HG02970 (cell line): Measurements from ENCODE around the gene FOXO6.

Source experiments
- ATAC-seq: cut with Tn5 transposase; IDR thresholded peaks from one replicate; pipeline ENCODE4 v1.9.1; 2021; ENCODE audit warnings: mild to moderate bottlenecking, moderate library complexity, moderate number of reproducible peaks; ENCODE audit not compliant: unreplicated experiment, low FRiP score

The FOXO6 gene

GRCh38 chr1:41397020-41397419 is 35.8 kb downstream of the FOXO6 start:
- no peak for ATAC-seq

GRCh38 chr1:41397753-41398330 is 36.6 kb downstream of the FOXO6 start:
- ATAC-seq = no peak

DNA sequence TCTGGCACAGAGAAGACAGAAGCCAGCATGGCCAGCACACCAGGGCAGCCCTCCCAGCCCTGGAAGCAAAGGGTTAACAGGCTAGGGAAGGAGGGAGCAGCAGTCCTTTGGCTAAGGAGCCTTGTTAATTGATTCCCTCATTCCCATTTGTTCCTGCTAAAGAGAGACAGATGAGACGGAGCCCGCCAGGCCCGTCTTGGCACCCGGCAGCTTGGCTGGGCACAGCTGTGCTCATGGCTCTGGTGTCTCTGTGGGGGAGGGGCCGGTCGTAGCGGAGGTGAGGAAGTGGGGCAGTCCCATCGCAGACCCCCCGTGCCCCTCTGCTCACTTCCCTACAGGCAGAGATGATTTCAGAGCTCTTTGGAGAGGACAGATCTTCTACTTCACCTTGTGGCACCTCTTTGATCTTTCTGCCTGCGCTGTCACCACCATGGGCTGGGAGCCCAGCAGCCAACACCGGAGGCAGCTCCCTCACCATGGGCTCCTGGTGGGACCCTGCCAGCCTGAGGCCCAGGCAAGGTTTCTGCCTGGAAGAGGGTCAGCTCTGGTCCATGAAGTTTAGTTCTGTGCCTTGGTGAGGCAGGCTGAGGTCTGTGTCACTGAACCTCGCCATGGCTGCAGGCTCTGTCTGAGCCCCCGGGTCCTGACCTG is 38.0 kb downstream of the FOXO6 start:
- ATAC-seq = no peak

DNA sequence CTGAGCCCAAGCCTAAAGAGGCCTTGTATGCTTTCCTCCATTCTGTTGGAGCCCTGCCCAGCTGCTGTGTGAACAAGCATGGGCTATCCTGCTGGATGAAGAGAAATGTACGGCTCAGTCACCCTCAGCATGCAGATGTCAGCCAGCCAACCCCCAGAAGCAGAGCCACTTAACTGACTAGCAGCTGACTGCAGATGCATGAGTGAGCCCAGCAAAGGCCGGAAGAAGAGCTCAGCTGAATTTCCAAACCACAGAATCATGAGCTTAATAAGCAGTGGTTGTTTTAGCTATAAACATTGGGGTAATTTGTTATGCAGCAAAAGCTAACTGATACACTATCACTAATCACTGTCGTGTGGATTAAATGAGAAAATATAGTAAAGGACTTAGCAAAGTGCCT is 39.0 kb downstream of the FOXO6 start:
- no peak for ATAC-seq

DNA sequence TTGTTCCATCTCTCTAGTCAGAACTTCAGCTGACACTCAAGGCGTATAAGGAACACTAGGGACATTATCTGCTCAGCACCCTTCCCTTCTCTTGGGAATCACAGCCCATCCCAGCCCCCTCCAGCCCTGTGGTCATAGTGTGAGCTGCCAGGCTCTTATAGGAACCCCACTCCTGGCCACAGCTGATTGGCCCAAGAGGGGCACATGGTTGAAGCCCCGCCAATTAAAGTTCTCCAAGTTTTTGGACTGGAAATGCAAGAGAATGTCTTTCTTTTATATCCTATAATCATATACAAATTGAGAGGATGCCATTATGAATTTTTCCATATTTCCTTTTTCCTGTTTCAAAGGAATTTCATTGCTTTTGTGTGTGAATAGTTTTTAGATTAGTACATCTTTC is 40.7 kb downstream of the FOXO6 start:
- no peak for ATAC-seq

DNA sequence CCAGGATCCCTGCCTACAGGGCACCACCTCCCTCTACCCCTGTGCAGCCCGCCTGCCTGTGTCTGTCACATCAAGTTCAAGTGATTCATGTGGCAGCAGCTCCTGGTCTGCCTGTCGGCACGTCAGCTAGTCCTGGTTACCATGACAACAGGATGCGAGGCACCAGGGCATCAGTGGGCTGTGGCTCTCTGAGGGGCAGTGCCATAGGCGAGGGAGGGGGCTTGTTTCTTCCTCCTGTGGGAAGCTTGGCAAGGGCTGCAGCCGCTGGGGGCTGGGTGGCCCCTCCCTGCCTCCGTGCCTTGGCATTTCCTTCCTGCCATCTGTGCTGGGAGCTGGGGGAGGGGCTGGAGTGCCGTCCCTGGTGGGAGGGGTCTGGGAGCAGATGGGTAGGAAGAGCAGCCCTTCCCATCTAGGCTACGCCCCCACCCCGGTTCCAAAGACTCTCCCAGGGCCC is 43.1 kb downstream of the FOXO6 start:
- no peak for ATAC-seq

GRCh38 chr1:41407664-41408252 is 46.5 kb downstream of the FOXO6 start:
- no peak for ATAC-seq

DNA sequence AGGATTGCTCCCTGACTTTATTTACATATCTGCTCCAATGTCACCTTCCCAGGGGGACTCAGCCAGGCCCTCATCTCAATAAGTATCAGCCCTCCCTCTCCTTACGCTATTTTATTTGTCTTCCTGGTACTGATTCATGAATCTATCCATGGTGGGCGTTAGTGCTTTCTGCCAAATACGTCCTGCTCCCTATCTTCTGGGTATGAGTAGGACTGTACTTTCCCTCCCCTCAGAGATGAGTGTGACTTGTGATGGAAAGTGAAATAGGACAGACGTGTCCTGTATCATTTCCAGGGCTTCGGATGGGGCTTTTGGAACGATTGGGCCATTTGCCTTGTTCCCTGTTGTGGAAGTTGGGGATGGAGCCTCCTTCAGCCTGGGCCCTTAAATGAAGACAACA is 47.5 kb downstream of the FOXO6 start:
- ATAC-seq = no peak

DNA sequence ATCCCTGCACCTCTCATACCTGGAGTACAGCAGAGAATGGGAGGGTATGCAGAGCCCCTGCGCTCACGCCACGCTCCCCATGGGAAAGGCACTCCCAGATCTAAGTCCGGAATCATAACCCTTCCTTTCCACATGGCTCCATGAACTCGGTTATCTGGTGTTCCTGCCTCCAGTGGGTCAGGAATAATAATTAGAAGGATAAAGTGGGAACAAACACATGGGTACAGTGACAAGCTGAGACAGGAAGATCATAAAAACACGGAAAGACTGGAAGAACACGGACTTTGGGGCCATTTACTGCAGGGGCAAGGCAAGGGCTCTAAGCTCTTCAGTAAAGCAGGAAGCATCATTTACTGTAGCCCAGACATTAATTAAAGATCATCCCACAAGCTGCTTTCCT is 48.6 kb downstream of the FOXO6 start:
- no peak for ATAC-seq

- ATAC-seq = no peak
These were observed 49.2 kb downstream of the FOXO6 start for GRCh38 chr1:41410462-41410861.

DNA sequence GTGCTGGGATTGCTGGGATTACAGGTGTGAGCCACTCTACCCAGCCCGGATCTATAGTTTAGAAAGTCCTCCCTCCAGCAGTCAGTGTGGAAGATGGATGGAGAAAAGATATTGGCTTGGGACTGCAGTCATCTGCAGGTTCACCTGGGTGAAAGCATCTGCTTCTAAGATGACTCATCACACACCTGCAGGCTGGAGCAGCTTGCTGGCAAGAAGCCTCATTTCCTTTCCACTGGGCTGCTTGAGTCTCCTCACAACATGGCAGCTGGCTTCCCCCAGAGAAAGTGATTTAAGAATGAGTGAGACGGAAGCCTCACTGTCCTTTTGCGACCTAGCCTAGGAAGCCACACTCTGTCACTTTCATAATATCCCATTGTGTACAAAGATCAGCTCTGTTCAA is 50.0 kb downstream of the FOXO6 start:
- ATAC-seq = no peak

GRCh38 chr1:41412748-41413147 is 51.5 kb downstream of the FOXO6 start:
- no peak for ATAC-seq

DNA sequence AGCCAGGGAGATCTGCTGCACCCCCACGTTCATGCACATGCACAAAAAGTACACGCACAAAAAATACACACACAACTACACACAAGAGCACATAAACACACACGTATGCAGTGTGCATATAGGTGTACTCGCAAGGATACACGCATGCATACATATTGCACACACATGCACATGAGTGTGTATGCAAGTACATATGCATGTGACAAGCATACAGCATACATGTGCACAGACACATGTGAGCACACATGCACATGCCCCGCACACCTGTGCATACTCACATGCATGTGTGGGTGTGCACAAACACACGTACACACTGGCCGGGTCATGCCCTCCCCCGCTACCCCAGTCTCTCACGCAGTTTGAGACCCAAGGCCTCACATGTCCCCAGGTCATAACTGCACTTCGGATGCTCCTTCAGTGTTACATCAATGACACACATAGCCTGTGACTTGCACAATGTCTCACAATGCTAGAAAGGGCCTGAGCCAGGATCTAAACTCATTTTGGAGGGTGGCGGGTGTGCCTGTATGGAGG is 52.6 kb downstream of the FOXO6 start:
- no peak for ATAC-seq

GRCh38 chr1:41414296-41414695 is 53.1 kb downstream of the FOXO6 start:
- no peak for ATAC-seq

- no peak for ATAC-seq
These were observed 53.6 kb downstream of the FOXO6 start for GRCh38 chr1:41414716-41415306.

DNA sequence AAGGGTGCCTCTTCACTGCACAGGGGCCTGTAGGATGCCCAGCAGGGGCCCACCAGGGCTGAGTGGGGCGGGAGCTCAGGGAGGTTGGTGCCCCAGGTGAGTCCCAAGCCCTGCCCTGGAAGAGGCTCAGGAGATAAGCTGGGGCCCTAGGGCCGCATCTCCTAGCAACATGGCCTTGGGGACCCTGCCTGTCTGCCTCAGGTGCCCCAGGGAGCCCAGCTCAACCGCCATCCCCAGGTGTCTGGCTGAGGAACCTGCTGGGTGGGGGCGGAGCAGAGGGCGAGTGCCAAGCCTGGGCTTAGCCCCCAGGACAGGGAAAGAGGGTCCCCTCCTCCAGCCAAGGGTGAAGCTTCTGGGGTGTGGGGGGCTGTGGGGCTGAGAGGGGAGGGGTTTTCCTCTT is 54.8 kb downstream of the FOXO6 start:
- ATAC-seq = no peak

DNA sequence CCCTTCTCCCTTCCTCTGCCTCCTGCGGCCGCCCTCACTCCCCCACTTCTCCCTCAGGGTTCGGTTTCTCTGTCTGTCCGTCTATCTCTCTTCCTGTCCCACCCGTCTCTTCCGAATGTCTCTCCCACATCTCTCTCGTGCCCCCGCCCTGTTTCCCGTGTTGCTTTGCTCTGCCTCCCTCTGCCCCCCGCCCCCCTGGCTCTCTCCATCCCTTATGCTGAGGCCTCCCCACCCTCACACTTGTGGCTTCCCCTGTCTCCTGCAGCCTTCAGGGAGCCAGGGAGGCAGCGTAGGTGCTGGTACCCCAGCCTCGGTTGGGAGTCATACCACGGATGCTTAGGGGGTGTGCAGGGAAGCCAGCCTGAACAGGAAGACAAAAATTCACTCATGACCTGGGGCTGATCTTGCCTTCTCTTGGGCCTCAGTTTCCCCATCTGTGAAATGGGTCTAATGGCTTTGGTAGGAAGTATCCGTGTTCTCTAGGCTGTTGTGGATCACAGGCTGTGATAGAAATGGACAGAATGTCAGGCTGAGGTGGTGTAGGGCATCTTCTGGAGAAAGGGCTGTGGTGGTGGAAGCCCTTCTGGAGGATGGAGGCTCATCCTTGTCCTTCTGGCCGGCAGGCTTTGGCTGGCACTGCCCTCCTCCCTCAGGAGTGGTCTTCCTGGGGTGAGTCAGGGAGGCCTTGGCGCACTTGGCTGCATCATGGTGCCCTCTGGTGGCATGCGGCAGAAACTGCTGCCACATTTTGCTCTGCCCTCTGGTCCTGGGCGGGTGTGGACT is 55.5 kb downstream of the FOXO6 start:
- no peak for ATAC-seq

DNA sequence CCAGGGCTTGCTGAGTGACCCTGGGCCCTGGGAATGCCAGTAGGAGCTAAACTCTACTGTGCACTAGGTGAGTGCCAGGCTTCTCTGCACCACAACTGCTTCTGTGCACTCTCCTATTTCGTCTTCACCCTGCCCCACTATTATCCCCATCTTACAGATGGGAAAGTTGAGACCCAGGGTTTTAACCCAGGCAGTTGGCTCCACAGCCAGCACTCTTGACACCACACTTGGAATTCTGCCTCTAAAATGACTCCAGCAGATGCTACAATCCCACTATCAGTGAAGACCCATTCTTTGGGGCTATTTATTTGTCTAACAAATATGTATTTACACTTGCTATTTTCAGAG is 56.1 kb downstream of the FOXO6 start:
- no peak for ATAC-seq

GRCh38 chr1:41417746-41418145 is 56.5 kb downstream of the FOXO6 start:
- no peak for ATAC-seq

- no peak for ATAC-seq
These were observed 57.8 kb downstream of the FOXO6 start for GRCh38 chr1:41418857-41419583.
